SH-SY5Y (cell line): ENCODE results near the gene FKBP10.

Experiments used
- GATA2 ChIP-seq: IDR thresholded peaks from 2 replicates; pipeline ENCODE4 v1.6.1; 2011; ENCODE audit warnings: mild to moderate bottlenecking, low read depth, low read length
- GATA3 ChIP-seq: IDR thresholded peaks from 2 replicates; pipeline ENCODE4 v1.6.1; 2011; ENCODE audit warnings: low read depth, mild to moderate bottlenecking, low read length, moderate library complexity

DNA sequence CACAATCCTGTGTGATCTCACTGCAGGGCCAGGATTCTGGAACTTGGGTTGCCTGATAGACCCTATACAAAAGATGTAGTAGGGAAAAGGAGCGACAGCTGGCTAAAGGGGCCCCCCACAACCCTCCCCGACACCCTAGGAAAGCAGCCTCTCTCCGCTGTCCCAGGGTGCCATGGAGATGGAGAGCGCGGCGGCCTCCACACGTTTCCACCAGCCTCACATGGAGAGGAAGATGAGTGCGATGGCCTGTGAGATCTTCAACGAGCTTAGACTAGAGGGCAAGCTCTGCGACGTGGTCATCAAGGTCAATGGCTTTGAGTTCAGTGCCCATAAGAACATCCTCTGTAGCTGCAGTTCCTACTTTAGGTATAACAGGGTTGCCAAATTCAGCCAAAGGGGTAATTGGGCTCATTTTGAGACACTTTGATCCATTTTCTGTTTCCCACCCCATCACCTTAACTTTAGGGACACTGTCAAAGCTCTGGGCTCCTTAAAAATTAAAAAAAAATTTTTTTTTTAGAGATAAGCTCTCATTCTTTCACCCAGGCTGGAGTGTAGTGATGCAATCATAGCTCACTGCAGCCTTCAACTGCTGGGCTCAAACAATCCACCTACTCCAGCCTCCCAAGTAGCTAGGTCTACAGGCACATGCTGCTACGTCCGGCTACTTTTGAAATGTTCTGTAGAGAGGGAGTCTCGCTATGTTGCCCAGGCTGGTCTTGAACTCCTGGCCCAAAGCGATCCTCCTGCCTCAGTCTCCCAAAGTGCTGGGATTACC, 25.1 kb downstream of the FKBP10 start, which contains the start of gene KLHL10:
- no peak for TF ChIP-seq GATA2
- no peak for TF ChIP-seq GATA3
